ENCODE results near the gene CADM2. TPM values are rescaled to one million over a fixed set of nuclear protein-coding genes. Genes with fewer than 3 reads are reported as not detected.

Gene CADM2
- total and polyA plus RNA-seq, 2 experiments from 2014 or later = 2.9 to 7.8 TPM

- Histone ChIP-seq H4K20me1 (ENCODE audit: insufficient read depth, poor library complexity, severe bottlenecking) (no peaks in the 10 kb centered on the region), H2AFZ (no peak overlapping the region), H3K27ac (no peak overlapping the region), H3K36me3 (replicated peaks; ENCODE audit: insufficient read depth, low read depth) (no peaks in the 10 kb centered on the region), H3K4me3 (no peak overlapping the region), H3K4me1 (ENCODE audit: insufficient read depth) (no peaks in the 10 kb centered on the region), H3K9me2 (replicated peaks; ENCODE audit: insufficient read depth) (no peaks in the 10 kb centered on the region), H3K79me2 (no peaks in the 10 kb centered on the region), H3K4me2 (no peak overlapping the region), H3K27me3 (no peaks in the 10 kb centered on the region), H3K9me3 (ENCODE audit: low read depth) (no peaks in the 10 kb centered on the region)
- TF ChIP-seq CTCF (IDR thresholded peaks at IDR 0.05; ENCODE audit: poor library complexity) (no peak), EZH2 (IDR thresholded peaks at IDR 0.05; ENCODE audit: borderline replicate concordance) (no peak), EZH2phosphoT487 (IDR thresholded peaks at IDR 0.05; ENCODE audit: low read depth, severe bottlenecking, unreplicated experiment) (no peak)
- WGBS (ENCODE audit: low lambda C conversion rate, missing lambda C conversion rate) = 79% methylated on average over 1 of the region's 1 CpG
- DNase-seq (ENCODE audit: low spot score) = no peak
Measured at GRCh38 chr3:85251766-85252165, 293.0 kb downstream of the CADM2 start.

DNA sequence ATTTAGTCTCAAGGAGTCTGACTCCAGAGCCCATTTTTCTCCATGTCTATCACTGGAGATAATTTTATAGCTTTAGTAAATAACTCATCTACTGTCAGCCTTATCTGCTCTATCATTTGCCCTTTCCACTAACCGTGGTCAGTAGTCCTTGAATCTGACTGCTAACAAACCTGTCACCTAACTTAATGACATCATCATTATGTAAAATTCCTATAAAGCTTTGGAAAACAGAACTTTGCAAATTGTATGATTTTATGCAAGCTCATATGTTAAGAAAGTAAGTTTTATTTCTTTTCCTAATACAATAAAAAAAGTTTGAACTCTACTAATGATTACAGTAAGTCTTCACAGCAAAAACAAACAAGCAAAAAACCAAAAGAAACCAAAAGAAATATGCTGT, 293.9 kb downstream of the CADM2 start:
- Histone ChIP-seq H2AFZ (no peak overlapping the region), H3K4me1 (ENCODE audit: insufficient read depth) (no peaks in the 10 kb centered on the region), H3K36me3 (replicated peaks; ENCODE audit: insufficient read depth, low read depth) (no peaks in the 10 kb centered on the region), H3K79me2 (no peaks in the 10 kb centered on the region), H3K9me2 (replicated peaks; ENCODE audit: insufficient read depth) (no peaks in the 10 kb centered on the region), H4K20me1 (ENCODE audit: insufficient read depth, poor library complexity, severe bottlenecking) (no peaks in the 10 kb centered on the region), H3K27ac (no peak overlapping the region), H3K4me3 (no peak overlapping the region), H3K9me3 (ENCODE audit: low read depth) (no peaks in the 10 kb centered on the region), H3K4me2 (no peak overlapping the region), H3K27me3 (no peaks in the 10 kb centered on the region)
- 46% methylated on average over 1 of the region's 1 CpG for WGBS (ENCODE audit: low lambda C conversion rate, missing lambda C conversion rate)
- DNase-seq (ENCODE audit: low spot score) = no peak
- TF ChIP-seq EZH2phosphoT487 (IDR thresholded peaks at IDR 0.05; ENCODE audit: low read depth, severe bottlenecking, unreplicated experiment) (no peak), EZH2 (IDR thresholded peaks at IDR 0.05; ENCODE audit: borderline replicate concordance) (no peak), CTCF (IDR thresholded peaks at IDR 0.05; ENCODE audit: poor library complexity) (no peak)

- DNase-seq (ENCODE audit: low spot score) = no peak
- H2AFZ ChIP-seq = no peak overlapping the region
- no peak overlapping the region for H3K4me3 ChIP-seq
- H3K79me2 ChIP-seq = no peaks in the 10 kb centered on the region
- no peaks in the 10 kb centered on the region for H3K9me3 ChIP-seq (ENCODE audit: low read depth)
- H3K27ac ChIP-seq = no peak overlapping the region
- H3K27me3 ChIP-seq = no peaks in the 10 kb centered on the region
- H3K4me1 ChIP-seq (ENCODE audit: insufficient read depth) = no peaks in the 10 kb centered on the region
- no peak overlapping the region for H3K4me2 ChIP-seq
- H4K20me1 ChIP-seq (ENCODE audit: insufficient read depth, poor library complexity, severe bottlenecking) = no peaks in the 10 kb centered on the region
- H3K36me3 ChIP-seq (replicated peaks; ENCODE audit: insufficient read depth, low read depth) = no peaks in the 10 kb centered on the region
- no peak for TF ChIP-seq EZH2phosphoT487 (IDR thresholded peaks at IDR 0.05; ENCODE audit: low read depth, severe bottlenecking, unreplicated experiment)
- TF ChIP-seq EZH2 (IDR thresholded peaks at IDR 0.05; ENCODE audit: borderline replicate concordance) = no peak
- TF ChIP-seq CTCF (IDR thresholded peaks at IDR 0.05; ENCODE audit: poor library complexity) = no peak
- WGBS (ENCODE audit: low lambda C conversion rate, missing lambda C conversion rate) = 77% methylated on average over 3 of the region's 3 CpGs
- H3K9me2 ChIP-seq (replicated peaks; ENCODE audit: insufficient read depth) = no peaks in the 10 kb centered on the region
Measured at GRCh38 chr3:85254738-85255137, 295.9 kb downstream of the CADM2 start.

GRCh38 chr3:85255949-85256348, 297.2 kb downstream of the CADM2 start:
- Histone ChIP-seq H3K79me2 (no peaks in the 10 kb centered on the region), H3K4me2 (no peak overlapping the region), H3K4me3 (no peak overlapping the region), H3K9me2 (replicated peaks; ENCODE audit: insufficient read depth) (no peaks in the 10 kb centered on the region), H4K20me1 (ENCODE audit: insufficient read depth, poor library complexity, severe bottlenecking) (no peaks in the 10 kb centered on the region), H3K9me3 (ENCODE audit: low read depth) (no peaks in the 10 kb centered on the region), H3K27me3 (no peaks in the 10 kb centered on the region), H2AFZ (no peak overlapping the region), H3K36me3 (replicated peaks; ENCODE audit: insufficient read depth, low read depth) (no peaks in the 10 kb centered on the region), H3K4me1 (ENCODE audit: insufficient read depth) (no peaks in the 10 kb centered on the region), H3K27ac (no peak overlapping the region)
- no peak for DNase-seq (ENCODE audit: low spot score)
- 55% methylated on average over 4 of the region's 4 CpGs for WGBS (ENCODE audit: low lambda C conversion rate, missing lambda C conversion rate)
- TF ChIP-seq EZH2phosphoT487 (IDR thresholded peaks at IDR 0.05; ENCODE audit: low read depth, severe bottlenecking, unreplicated experiment) (no peak), CTCF (IDR thresholded peaks at IDR 0.05; ENCODE audit: poor library complexity) (no peak), EZH2 (IDR thresholded peaks at IDR 0.05; ENCODE audit: borderline replicate concordance) (no peak)

All from hepatocyte (in vitro differentiated cells).